WTC11 (cell line): ENCODE measurements around the gene SLC4A1AP. TPM values are rescaled to one million over a fixed set of nuclear protein-coding genes. Genes with fewer than 3 reads are reported as not detected.
A peak's percentile ranks its signal among the peaks of the same experiment; 100 is the strongest.

Source experiments
- ATAC-seq: fragments of 200-7000 bp; cut with Tn5 transposase; 2 replicates; pipeline ENCODE4 v1.10.0; 2021; ENCODE audit warnings: mild to moderate bottlenecking, moderate library complexity
- CTCF ChIA-PET: fragments of 300-600 bp; sonication (Branson Sonifier 250); formaldehyde crosslinking; loops from one replicate; lab custom pipeline; 2021; ENCODE audit warnings: antibody characterized with exemption; lab: Charles Lee
- POLR2A ChIA-PET: fragments of 350-600 bp; sonication (Branson Sonifier 250); formaldehyde crosslinking; loops from one replicate; lab custom pipeline; 2021; ENCODE audit warnings: antibody characterized with exemption; lab: Charles Lee
- DNase-seq: peaks from one replicate; pipeline ENCODE4 v3.0.0; 2021; ENCODE audit warnings: low spot score
- H3K27ac Mint-ChIP-seq: 2 replicates; pipeline ENCODE4 v1.8.0; 2021; ENCODE audit warnings: mixed read lengths
- H3K27me3 Mint-ChIP-seq: 2 replicates; pipeline ENCODE4 v1.8.0; 2021; ENCODE audit warnings: low read depth, mild to moderate bottlenecking, moderate library complexity, mixed read lengths
- H3K36me3 Mint-ChIP-seq: 2 replicates; pipeline ENCODE4 v1.8.0; 2021; ENCODE audit warnings: mixed read lengths
- H3K4me1 Mint-ChIP-seq: 2 replicates; pipeline ENCODE4 v1.8.0; 2022; ENCODE audit warnings: mixed read lengths
- H3K4me3 Mint-ChIP-seq: 2 replicates; pipeline ENCODE4 v1.8.0; 2021; ENCODE audit warnings: mild to moderate bottlenecking, moderate library complexity, mixed read lengths
- H3K9me3 Mint-ChIP-seq: 2 replicates; pipeline ENCODE4 v1.8.0; 2021; ENCODE audit warnings: mixed read lengths
- FOXK1 ChIP-seq: sonication (generic); formaldehyde crosslinking; IDR thresholded peaks from 2 replicates; pipeline ENCODE4 v1.8.0; 2022; ENCODE audit warnings: mild to moderate bottlenecking, moderate library complexity, missing genetic modification reagents
- FOXP1 ChIP-seq: sonication (generic); formaldehyde crosslinking; IDR thresholded peaks from 2 replicates; pipeline ENCODE4 v1.8.0; 2022; ENCODE audit warnings: missing genetic modification reagents, mild to moderate bottlenecking, moderate library complexity, borderline replicate concordance
- GABPB1 ChIP-seq: sonication (generic); formaldehyde crosslinking; IDR thresholded peaks from 2 replicates; pipeline ENCODE4 v1.8.1; 2023; ENCODE audit warnings: mild to moderate bottlenecking, missing genetic modification reagents
- JAZF1 ChIP-seq: fragments of 250-450 bp; sonication (Bioruptor Pico); IDR thresholded peaks from 2 replicates; pipeline ENCODE4 v1.9.0; 2021; ENCODE audit warnings: moderate library complexity, mild to moderate bottlenecking, inconsistent platforms
- NFYB ChIP-seq: sonication (generic); formaldehyde crosslinking; conservative IDR thresholded peaks from 2 replicates; pipeline ENCODE4 v1.8.0; 2022; ENCODE audit warnings: low read depth, missing genetic modification reagents
- NR2C2 ChIP-seq: sonication (generic); formaldehyde crosslinking; IDR thresholded peaks from 2 replicates; pipeline ENCODE4 v1.8.0; 2022; ENCODE audit warnings: mild to moderate bottlenecking, missing genetic modification reagents
- RELA ChIP-seq: sonication (generic); formaldehyde crosslinking; IDR thresholded peaks from 2 replicates; pipeline ENCODE4 v1.8.1; 2022; ENCODE audit warnings: missing genetic modification reagents, mild to moderate bottlenecking, borderline replicate concordance
- TCF7 ChIP-seq: sonication (generic); formaldehyde crosslinking; IDR thresholded peaks from 2 replicates; pipeline ENCODE4 v1.8.0; 2022; ENCODE audit warnings: mild to moderate bottlenecking, low read depth, missing genetic modification reagents, moderate library complexity
- TEAD1 ChIP-seq: sonication (generic); formaldehyde crosslinking; IDR thresholded peaks from 2 replicates; pipeline ENCODE4 v1.8.0; 2022; ENCODE audit warnings: mild to moderate bottlenecking, missing genetic modification reagents
- TEAD4 ChIP-seq: sonication (generic); formaldehyde crosslinking; IDR thresholded peaks from 2 replicates; pipeline ENCODE4 v1.8.0; 2022; ENCODE audit warnings: mild to moderate bottlenecking, missing genetic modification reagents
- ZNF423 ChIP-seq: fragments of 250-450 bp; sonication (Bioruptor Pico); IDR thresholded peaks from 2 replicates; pipeline ENCODE4 v2.1.2; 2022; ENCODE audit warnings: mild to moderate bottlenecking, moderate library complexity
- total RNA-seq: library from RNA; stranded (reverse); gene quantifications from 3 replicates; pipeline ENCODE4 v1.2.3, GENCODE V29; 2021
- TF ChIP-seq, protein P1 (sequence below): sonication (generic); formaldehyde crosslinking; IDR thresholded peaks from 2 replicates; pipeline ENCODE4 v1.8.1; 2022; ENCODE audit warnings: missing genetic modification reagents, borderline replicate concordance
- TF ChIP-seq, protein P2 (sequence below): sonication (generic); formaldehyde crosslinking; IDR thresholded peaks from 2 replicates; pipeline ENCODE4 v1.8.1; 2023; ENCODE audit warnings: mild to moderate bottlenecking, missing genetic modification reagents, moderate library complexity
- TF ChIP-seq, protein P3 (sequence below): sonication (generic); formaldehyde crosslinking; IDR thresholded peaks from 2 replicates; pipeline ENCODE4 v1.8.1; 2023; ENCODE audit warnings: mild to moderate bottlenecking, moderate library complexity, missing genetic modification reagents
- TF ChIP-seq, protein P4 (sequence below): fragments of 250-450 bp; sonication (Bioruptor Pico); IDR thresholded peaks from 2 replicates; pipeline ENCODE4 v1.9.0; 2021; ENCODE audit warnings: mild to moderate bottlenecking
- TF ChIP-seq, protein P5 (sequence below): sonication (generic); formaldehyde crosslinking; conservative IDR thresholded peaks from 2 replicates; pipeline ENCODE4 v1.8.1; 2023; ENCODE audit warnings: mild to moderate bottlenecking, low read depth, missing genetic modification reagents, moderate library complexity
- TF ChIP-seq, protein P6 (sequence below): sonication (generic); formaldehyde crosslinking; IDR thresholded peaks from 2 replicates; pipeline ENCODE4 v1.8.1; 2023; ENCODE audit warnings: mild to moderate bottlenecking, missing genetic modification reagents, borderline replicate concordance
- TF ChIP-seq, protein P7 (sequence below): fragments of 250-450 bp; sonication (Bioruptor Pico); IDR thresholded peaks from 2 replicates; pipeline ENCODE4 v1.9.0; 2021; ENCODE audit warnings: moderate library complexity, mild to moderate bottlenecking, inconsistent platforms, borderline replicate concordance

Gene SLC4A1AP
- total RNA-seq, 1 experiment from 2014 or later = 20.1 TPM

DNA sequence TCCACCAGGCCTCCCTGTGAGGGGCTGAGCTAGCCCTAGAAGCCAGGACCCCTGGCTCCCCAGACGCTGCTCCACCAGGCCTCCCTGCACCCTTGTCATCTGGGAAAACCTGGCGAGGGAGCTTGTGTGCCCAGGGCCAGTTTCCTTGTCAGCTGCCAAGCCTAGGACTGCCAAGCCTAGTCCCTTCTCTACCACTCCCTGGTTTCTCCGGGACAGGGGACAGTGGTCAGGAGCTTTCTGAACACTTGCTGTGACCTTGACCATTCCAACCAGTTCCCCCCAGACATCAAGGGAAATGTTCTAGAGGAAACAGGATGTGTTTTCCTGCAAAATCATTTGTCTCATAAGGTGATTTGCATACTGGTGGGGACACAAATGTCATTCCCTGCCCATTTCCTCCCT is 66.6 kb downstream of the SLC4A1AP start (continued):
- TF ChIP-seq, protein P1, sequence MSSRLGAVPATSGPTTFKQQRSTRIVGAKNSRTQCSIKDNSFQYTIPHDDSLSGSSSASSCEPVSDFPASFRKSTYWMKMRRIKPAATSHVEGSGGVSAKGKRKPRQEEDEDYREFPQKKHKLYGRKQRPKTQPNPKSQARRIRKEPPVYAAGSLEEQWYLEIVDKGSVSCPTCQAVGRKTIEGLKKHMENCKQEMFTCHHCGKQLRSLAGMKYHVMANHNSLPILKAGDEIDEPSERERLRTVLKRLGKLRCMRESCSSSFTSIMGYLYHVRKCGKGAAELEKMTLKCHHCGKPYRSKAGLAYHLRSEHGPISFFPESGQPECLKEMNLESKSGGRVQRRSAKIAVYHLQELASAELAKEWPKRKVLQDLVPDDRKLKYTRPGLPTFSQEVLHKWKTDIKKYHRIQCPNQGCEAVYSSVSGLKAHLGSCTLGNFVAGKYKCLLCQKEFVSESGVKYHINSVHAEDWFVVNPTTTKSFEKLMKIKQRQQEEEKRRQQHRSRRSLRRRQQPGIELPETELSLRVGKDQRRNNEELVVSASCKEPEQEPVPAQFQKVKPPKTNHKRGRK (CRISPR knock-in tag) = no peak
- no peak for TF ChIP-seq ZNF423 (CRISPR knock-in tag)
- no peak for TF ChIP-seq RELA (CRISPR knock-in tag)
- TF ChIP-seq, protein P2, sequence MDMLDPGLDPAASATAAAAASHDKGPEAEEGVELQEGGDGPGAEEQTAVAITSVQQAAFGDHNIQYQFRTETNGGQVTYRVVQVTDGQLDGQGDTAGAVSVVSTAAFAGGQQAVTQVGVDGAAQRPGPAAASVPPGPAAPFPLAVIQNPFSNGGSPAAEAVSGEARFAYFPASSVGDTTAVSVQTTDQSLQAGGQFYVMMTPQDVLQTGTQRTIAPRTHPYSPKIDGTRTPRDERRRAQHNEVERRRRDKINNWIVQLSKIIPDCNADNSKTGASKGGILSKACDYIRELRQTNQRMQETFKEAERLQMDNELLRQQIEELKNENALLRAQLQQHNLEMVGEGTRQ (CRISPR knock-in tag) = no peak
- TF ChIP-seq, all 79 proteins: peak for 0

DNA sequence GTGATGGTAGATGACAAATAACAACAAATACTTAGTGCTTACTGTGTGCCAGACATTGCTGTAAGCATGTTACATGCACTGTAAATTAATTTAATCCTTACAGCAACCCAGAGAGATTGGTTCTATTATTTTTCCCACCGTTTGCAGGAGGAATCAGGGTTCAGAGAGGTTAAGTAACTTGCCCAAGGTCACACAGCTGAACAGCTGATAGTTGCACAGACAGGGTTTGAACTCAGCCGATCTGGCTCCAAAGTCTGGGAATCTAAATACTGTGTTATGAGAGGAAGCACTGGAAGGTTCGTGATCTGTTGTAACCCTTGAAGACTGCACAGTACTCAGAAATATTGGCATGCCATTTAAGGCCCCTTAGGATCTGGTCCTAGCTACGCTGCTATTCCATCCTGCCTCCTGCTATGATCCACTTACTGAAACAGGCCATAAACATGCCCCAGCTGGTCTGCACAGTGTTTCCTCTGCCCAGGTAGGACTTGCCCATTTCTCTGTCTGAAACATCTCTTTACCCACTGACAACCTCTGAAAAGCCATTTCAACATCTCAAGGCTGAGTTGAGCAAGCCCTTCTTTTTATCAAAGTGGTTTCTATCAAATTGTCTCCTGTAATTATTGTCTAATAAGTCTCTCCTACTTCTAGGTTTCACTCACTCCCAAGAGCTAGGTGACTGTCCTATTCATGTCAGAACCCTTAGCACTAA is 67.4 kb downstream of the SLC4A1AP start:
- Mint-ChIP-seq H3K27me3 (peaks cover 2% of the 10 kb centered on the region), H3K9me3 (no peaks in the 10 kb centered on the region), H3K36me3 (no peaks in the 10 kb centered on the region), H3K4me3 (no peak overlapping the region), H3K4me1 (peaks cover 11% of the 10 kb centered on the region), H3K27ac (peak overlapping the region; percentile 43; the same call in 1 of the 2 replicates)
- TF ChIP-seq TEAD4 (CRISPR knock-in tag) = no peak
- no peak for TF ChIP-seq NFYB (CRISPR knock-in tag)
- TF ChIP-seq, protein P3, sequence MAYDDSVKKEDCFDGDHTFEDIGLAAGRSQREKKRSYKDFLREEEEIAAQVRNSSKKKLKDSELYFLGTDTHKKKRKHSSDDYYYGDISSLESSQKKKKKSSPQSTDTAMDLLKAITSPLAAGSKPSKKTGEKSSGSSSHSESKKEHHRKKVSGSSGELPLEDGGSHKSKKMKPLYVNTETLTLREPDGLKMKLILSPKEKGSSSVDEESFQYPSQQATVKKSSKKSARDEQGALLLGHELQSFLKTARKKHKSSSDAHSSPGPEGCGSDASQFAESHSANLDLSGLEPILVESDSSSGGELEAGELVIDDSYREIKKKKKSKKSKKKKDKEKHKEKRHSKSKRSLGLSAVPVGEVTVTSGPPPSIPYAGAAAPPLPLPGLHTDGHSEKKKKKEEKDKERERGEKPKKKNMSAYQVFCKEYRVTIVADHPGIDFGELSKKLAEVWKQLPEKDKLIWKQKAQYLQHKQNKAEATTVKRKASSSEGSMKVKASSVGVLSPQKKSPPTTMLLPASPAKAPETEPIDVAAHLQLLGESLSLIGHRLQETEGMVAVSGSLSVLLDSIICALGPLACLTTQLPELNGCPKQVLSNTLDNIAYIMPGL (CRISPR knock-in tag) = no peak
- no peak for TF ChIP-seq NR2C2 (CRISPR knock-in tag)
- DNase-seq (no peak), ATAC-seq (no peak)
- CTCF ChIA-PET = interaction anchor here (1.1 to 2.5 kb wide), 3 partner anchors 8 to 47 kb away, joined by 3 to 14 read pairs (median 4); no protein-coding TSS in a partner anchor
- POLR2A ChIA-PET = interaction anchor here (0.7 kb wide), 1 partner anchor 21 kb away, joined by 4 read pairs; no protein-coding TSS in a partner anchor

DNA sequence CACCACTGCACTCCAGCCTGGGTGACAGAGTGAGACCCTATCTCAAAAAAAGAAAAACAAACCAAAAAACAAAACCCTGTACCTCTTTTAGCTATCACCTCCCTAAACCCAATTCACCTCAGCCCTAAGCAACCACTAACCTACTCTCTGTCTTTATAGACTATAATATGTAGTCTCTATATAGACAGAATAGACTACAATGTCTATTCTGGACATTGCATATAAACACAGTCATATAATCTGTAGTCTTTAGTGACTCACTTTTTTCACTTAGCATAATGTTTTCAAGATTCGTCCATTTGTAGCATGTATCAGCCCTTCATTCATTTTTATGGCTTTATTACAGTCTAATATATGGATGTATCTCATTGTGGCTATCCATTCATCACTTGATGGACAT is 70.6 kb downstream of the SLC4A1AP start:
- CTCF ChIA-PET = no interaction called here
- H3K4me1 Mint-ChIP-seq = peaks cover 19% of the 10 kb centered on the region
- H3K4me3 Mint-ChIP-seq = peak overlapping the region; percentile 78

More for the DNA sequence above, 70.6 kb downstream of the SLC4A1AP start:
- no peaks in the 10 kb centered on the region for H3K36me3 Mint-ChIP-seq
- H3K27ac Mint-ChIP-seq = no peak overlapping the region
- DNase-seq = no peak
- no peak for ATAC-seq
- TF ChIP-seq, protein P4, sequence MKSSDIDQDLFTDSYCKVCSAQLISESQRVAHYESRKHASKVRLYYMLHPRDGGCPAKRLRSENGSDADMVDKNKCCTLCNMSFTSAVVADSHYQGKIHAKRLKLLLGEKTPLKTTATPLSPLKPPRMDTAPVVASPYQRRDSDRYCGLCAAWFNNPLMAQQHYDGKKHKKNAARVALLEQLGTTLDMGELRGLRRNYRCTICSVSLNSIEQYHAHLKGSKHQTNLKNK (CRISPR knock-in tag) = no peak
- TF ChIP-seq FOXK1 (CRISPR knock-in tag) (no peak), TCF7 (no peak), JAZF1 (CRISPR knock-in tag) (no peak), GABPB1 (CRISPR knock-in tag) (no peak), TEAD1 (CRISPR knock-in tag) (no peak), FOXP1 (CRISPR knock-in tag) (no peak)
- TF ChIP-seq, protein P5, sequence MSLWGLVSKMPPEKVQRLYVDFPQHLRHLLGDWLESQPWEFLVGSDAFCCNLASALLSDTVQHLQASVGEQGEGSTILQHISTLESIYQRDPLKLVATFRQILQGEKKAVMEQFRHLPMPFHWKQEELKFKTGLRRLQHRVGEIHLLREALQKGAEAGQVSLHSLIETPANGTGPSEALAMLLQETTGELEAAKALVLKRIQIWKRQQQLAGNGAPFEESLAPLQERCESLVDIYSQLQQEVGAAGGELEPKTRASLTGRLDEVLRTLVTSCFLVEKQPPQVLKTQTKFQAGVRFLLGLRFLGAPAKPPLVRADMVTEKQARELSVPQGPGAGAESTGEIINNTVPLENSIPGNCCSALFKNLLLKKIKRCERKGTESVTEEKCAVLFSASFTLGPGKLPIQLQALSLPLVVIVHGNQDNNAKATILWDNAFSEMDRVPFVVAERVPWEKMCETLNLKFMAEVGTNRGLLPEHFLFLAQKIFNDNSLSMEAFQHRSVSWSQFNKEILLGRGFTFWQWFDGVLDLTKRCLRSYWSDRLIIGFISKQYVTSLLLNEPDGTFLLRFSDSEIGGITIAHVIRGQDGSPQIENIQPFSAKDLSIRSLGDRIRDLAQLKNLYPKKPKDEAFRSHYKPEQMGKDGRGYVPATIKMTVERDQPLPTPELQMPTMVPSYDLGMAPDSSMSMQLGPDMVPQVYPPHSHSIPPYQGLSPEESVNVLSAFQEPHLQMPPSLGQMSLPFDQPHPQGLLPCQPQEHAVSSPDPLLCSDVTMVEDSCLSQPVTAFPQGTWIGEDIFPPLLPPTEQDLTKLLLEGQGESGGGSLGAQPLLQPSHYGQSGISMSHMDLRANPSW (CRISPR knock-in tag) = no peak
- TF ChIP-seq, protein P6, sequence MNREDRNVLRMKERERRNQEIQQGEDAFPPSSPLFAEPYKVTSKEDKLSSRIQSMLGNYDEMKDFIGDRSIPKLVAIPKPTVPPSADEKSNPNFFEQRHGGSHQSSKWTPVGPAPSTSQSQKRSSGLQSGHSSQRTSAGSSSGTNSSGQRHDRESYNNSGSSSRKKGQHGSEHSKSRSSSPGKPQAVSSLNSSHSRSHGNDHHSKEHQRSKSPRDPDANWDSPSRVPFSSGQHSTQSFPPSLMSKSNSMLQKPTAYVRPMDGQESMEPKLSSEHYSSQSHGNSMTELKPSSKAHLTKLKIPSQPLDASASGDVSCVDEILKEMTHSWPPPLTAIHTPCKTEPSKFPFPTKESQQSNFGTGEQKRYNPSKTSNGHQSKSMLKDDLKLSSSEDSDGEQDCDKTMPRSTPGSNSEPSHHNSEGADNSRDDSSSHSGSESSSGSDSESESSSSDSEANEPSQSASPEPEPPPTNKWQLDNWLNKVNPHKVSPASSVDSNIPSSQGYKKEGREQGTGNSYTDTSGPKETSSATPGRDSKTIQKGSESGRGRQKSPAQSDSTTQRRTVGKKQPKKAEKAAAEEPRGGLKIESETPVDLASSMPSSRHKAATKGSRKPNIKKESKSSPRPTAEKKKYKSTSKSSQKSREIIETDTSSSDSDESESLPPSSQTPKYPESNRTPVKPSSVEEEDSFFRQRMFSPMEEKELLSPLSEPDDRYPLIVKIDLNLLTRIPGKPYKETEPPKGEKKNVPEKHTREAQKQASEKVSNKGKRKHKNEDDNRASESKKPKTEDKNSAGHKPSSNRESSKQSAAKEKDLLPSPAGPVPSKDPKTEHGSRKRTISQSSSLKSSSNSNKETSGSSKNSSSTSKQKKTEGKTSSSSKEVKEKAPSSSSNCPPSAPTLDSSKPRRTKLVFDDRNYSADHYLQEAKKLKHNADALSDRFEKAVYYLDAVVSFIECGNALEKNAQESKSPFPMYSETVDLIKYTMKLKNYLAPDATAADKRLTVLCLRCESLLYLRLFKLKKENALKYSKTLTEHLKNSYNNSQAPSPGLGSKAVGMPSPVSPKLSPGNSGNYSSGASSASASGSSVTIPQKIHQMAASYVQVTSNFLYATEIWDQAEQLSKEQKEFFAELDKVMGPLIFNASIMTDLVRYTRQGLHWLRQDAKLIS = no peak
- TF ChIP-seq, protein P7, sequence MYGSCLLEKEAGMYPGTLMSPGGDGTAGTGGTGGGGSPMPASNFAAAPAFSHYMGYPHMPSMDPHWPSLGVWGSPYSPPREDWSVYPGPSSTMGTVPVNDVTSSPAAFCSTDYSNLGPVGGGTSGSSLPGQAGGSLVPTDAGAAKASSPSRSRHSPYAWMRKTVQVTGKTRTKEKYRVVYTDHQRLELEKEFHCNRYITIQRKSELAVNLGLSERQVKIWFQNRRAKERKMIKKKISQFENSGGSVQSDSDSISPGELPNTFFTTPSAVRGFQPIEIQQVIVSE (CRISPR knock-in tag) = no peak
- POLR2A ChIA-PET = no interaction called here
- peaks cover 8% of the 10 kb centered on the region for H3K9me3 Mint-ChIP-seq
- peaks cover 14% of the 10 kb centered on the region for H3K27me3 Mint-ChIP-seq
